DND-41 (cell line): Measurements from ENCODE around the gene TMCC2.

Source experiments
- ATAC-seq: fragments of 200-7000 bp; cut with Tn5 transposase; 3 replicates; pipeline ENCODE4 v1.9.1; 2021; ENCODE audit warnings: low read depth; ENCODE audit not compliant: insufficient read depth
- DNase-seq: peaks from one replicate; pipeline ENCODE4 v3.0.0-alpha.2; 2020
- H2AFZ ChIP-seq: 2 replicates; pipeline ENCODE4 v1.6.0; 2012; ENCODE audit warnings: low read depth, low read length
- H3K27ac ChIP-seq: 2 replicates; pipeline ENCODE4 v1.5.1; 2012; ENCODE audit warnings: low read length, inconsistent platforms
- H3K27me3 ChIP-seq: fragments of 200-600 bp; sonication (generic); 2 replicates; pipeline ENCODE4 v1.6.0; 2012; ENCODE audit warnings: low read length, mild to moderate bottlenecking, inconsistent platforms; ENCODE audit not compliant: insufficient read depth, poor library complexity
- H3K36me3 ChIP-seq: 2 replicates; pipeline ENCODE4 v1.5.1; 2012; ENCODE audit warnings: low read length, inconsistent platforms; ENCODE audit not compliant: insufficient read depth
- H3K4me1 ChIP-seq: 2 replicates; pipeline ENCODE4 v1.5.1; 2012; ENCODE audit warnings: mild to moderate bottlenecking, low read length; ENCODE audit not compliant: insufficient read depth
- H3K4me2 ChIP-seq: 2 replicates; pipeline ENCODE4 v1.6.0; 2012; ENCODE audit warnings: mild to moderate bottlenecking, moderate library complexity, low read length, inconsistent platforms; ENCODE audit not compliant: insufficient read depth
- H3K4me3 ChIP-seq, 2 experiments: fragments of 200-600 bp in 1 of 2; shearing (Covaris generic) in 1 of 2; 2 replicates each; pipeline ENCODE4 v1.5.1; 2012 to 2016; ENCODE audit warnings: inconsistent platforms in 2 of 2, low read length in 2 of 2, mild to moderate bottlenecking in 2 of 2, low read depth in 1 of 2, moderate library complexity in 1 of 2
- H3K79me2 ChIP-seq: 2 replicates; pipeline ENCODE4 v1.6.0; 2012; ENCODE audit warnings: low read length, inconsistent platforms; ENCODE audit not compliant: insufficient read depth
- H3K9ac ChIP-seq: 2 replicates; pipeline ENCODE4 v1.6.0; 2012; ENCODE audit warnings: low read depth, mild to moderate bottlenecking, inconsistent platforms, low read length, moderate library complexity
- H3K9me3 ChIP-seq: 2 replicates; pipeline ENCODE4 v1.5.1; 2012; ENCODE audit warnings: low read length, moderate library complexity, mild to moderate bottlenecking, inconsistent platforms; ENCODE audit not compliant: insufficient read depth, severe bottlenecking
- H4K20me1 ChIP-seq: 2 replicates; pipeline ENCODE4 v1.6.0; 2012; ENCODE audit warnings: low read length; ENCODE audit not compliant: insufficient read depth
- EZH2 ChIP-seq: IDR thresholded peaks from 3 replicates; pipeline ENCODE4 v1.6.1; 2012; ENCODE audit warnings: borderline replicate concordance, low read depth, mild to moderate bottlenecking, moderate library complexity, low read length, inconsistent platforms; ENCODE audit not compliant: severe bottlenecking
- TF ChIP-seq, protein P1 (sequence below): IDR thresholded peaks from 2 replicates; pipeline ENCODE4 v1.5.1; 2012; ENCODE audit warnings: borderline replicate concordance, low read length, moderate library complexity, mild to moderate bottlenecking; ENCODE audit not compliant: poor library complexity, severe bottlenecking; ENCODE audit errors: extremely low read depth

TMCC2 gene

DNA sequence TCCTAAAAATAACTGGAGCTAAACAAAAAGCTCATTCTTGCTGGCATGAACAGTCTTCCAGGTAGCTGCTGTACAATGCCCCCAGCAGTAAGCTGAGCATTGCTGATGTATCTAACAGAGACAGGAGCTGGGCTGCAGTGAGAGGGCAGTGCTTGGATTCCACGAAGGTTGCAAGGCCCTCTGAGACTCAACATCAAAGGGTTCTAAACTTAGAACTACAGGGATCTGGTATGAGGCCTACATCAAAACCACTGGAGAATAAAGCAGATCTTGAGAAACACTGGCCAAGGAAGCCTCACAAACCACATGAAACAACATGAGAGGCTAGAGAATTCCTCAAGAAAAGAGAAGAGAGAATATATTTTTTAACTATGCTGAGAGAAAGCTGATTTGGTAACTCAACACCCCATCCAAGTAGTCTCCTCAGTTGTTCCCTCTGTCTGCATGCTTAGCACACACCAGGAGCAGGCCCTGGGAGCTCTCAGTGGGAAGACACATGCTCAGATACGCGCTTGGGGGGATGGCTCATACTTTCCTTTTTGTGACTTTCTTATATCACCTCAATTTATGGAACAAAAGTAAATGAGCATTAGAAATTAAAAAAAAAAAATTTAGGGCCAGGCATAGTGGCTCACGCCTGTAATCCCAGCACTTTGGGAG lies 43.9 kb upstream of the TMCC2 start:
- H3K9ac ChIP-seq, result no peak overlapping the region
- peak; percentile 21 for DNase-seq
- no peak overlapping the region for H3K4me3 ChIP-seq
- no peaks in the 10 kb centered on the region for H3K27me3 ChIP-seq
- H2AFZ ChIP-seq, result no peak overlapping the region
- TF ChIP-seq EZH2, result no peak
- TF ChIP-seq, protein P1, sequence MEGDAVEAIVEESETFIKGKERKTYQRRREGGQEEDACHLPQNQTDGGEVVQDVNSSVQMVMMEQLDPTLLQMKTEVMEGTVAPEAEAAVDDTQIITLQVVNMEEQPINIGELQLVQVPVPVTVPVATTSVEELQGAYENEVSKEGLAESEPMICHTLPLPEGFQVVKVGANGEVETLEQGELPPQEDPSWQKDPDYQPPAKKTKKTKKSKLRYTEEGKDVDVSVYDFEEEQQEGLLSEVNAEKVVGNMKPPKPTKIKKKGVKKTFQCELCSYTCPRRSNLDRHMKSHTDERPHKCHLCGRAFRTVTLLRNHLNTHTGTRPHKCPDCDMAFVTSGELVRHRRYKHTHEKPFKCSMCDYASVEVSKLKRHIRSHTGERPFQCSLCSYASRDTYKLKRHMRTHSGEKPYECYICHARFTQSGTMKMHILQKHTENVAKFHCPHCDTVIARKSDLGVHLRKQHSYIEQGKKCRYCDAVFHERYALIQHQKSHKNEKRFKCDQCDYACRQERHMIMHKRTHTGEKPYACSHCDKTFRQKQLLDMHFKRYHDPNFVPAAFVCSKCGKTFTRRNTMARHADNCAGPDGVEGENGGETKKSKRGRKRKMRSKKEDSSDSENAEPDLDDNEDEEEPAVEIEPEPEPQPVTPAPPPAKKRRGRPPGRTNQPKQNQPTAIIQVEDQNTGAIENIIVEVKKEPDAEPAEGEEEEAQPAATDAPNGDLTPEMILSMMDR, result no peak
- peaks cover 2% of the 10 kb centered on the region; the same call in 1 of the 2 replicates for H4K20me1 ChIP-seq
- peaks cover 7% of the 10 kb centered on the region; the same call in 1 of the 2 replicates for H3K36me3 ChIP-seq
- no peaks in the 10 kb centered on the region for H3K9me3 ChIP-seq
- no peak overlapping the region for H3K27ac ChIP-seq
- peak; percentile 83 for ATAC-seq
- H3K4me2 ChIP-seq, result no peak overlapping the region
- H3K79me2 ChIP-seq, result no peaks in the 10 kb centered on the region
- peaks cover 8% of the 10 kb centered on the region for H3K4me1 ChIP-seq

DNA sequence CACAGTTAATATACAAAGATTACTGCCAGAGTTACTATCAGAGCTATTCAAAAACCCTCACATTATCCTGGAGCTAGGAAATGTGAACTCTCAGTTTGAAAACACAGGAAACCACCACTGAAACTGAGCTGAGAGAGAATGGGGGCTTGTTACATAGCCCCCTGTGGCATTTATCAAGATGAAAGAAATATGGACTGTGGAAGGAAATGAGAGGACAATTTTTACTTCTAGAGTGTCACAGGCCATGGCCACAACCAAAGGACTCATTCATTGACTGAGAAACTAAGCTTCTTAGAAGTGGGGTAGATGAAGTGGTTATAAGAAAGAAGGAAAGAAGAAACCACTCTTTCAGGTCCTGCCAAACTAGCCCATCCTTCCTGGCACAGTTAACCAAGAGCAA lies 41.6 kb upstream of the TMCC2 start:
- Histone ChIP-seq H3K4me1 (peaks cover 8% of the 10 kb centered on the region), H3K27ac (no peak overlapping the region), H3K27me3 (no peaks in the 10 kb centered on the region), H3K4me2 (no peak overlapping the region), H3K79me2 (no peaks in the 10 kb centered on the region), H3K9me3 (no peaks in the 10 kb centered on the region), H3K4me3 (no peak overlapping the region), H2AFZ (no peak overlapping the region), H4K20me1 (peaks cover 6% of the 10 kb centered on the region), H3K9ac (no peak overlapping the region), H3K36me3 (peaks cover 7% of the 10 kb centered on the region; the same call in 1 of the 2 replicates)
- ATAC-seq, result peak; percentile 50; the same call in 2 of the 3 replicates
- no peak for TF ChIP-seq EZH2
- TF ChIP-seq, protein P1, result no peak
- no peak for DNase-seq

DNA sequence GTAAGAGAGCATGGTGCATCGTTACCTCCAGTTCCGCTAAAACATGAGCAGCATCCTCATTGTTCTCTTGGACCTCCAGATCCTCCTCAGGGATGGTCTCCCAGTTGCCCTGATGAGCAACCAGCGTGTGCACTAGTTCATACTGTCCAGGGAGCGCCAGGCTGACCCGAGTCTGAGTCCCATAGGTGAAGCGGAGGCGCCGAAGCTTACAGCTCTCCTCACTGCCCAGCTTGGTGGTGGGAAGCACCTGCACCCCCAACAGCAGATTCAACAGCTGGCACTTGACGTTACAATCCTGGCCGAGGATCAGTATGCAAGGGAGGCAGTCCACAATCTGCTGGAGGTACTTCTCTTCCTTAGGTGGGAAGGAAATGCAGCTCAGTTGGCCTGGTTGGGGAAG lies 40.3 kb upstream of the TMCC2 start:
- Histone ChIP-seq H3K4me2 (no peak overlapping the region), H3K9ac (no peak overlapping the region)
- no peak for ATAC-seq

More for the DNA sequence above, 40.3 kb upstream of the TMCC2 start:
- H3K4me3 ChIP-seq, result no peak overlapping the region
- H3K4me1 ChIP-seq, result peaks cover 8% of the 10 kb centered on the region
- TF ChIP-seq, protein P1, result no peak
- no peaks in the 10 kb centered on the region for H3K9me3 ChIP-seq
- no peak overlapping the region for H2AFZ ChIP-seq
- H3K27me3 ChIP-seq, result no peaks in the 10 kb centered on the region
- H3K36me3 ChIP-seq, result peaks cover 4% of the 10 kb centered on the region; the same call in 1 of the 2 replicates
- no peaks in the 10 kb centered on the region for H3K79me2 ChIP-seq
- no peak overlapping the region for H3K27ac ChIP-seq
- no peak for DNase-seq
- H4K20me1 ChIP-seq, result peaks cover 6% of the 10 kb centered on the region
